GM12878 (cell line): ENCODE measurements around the gene CACHD1. TPM values are rescaled to one million over a fixed set of nuclear protein-coding genes. Genes with fewer than 3 reads are reported as not detected.

ENCODE experiments used
- ATAC-seq: fragments of 200-7000 bp; cut with Tn5 transposase; 3 replicates; pipeline ENCODE4 v1.9.1; 2020; ENCODE audit warnings: mild to moderate bottlenecking, moderate library complexity
- BruUV-seq: library from RNA; stranded (reverse); fragments of 400-500 nt; replicated peaks from 2 replicates; lab custom pipeline; 2021; lab: Mats Ljungman, UMichigan
- CTCF ChIA-PET: fragments of 300-600 bp; sonication (Branson Sonifier 250); formaldehyde crosslinking; extraction: SDS; loops from one replicate; lab custom pipeline; 2021; ENCODE audit warnings: inconsistent platforms; lab: Yijun Ruan, JAX
- POLR2A ChIA-PET: fragments of 350-600 bp; formaldehyde crosslinking; extraction: SDS; loops from one replicate; lab custom pipeline; 2021; ENCODE audit warnings: inconsistent platforms; lab: Charles Lee
- RAD21 ChIA-PET: fragments of 300-600 bp; sonication (Branson Sonifier 250); formaldehyde crosslinking; loops from one replicate; lab custom pipeline; 2023; ENCODE audit warnings: antibody characterized with exemption; ENCODE audit not compliant: unreplicated experiment; lab: Charles Lee
- SMC1A ChIA-PET: fragments of 300-600 bp; sonication (Branson Sonifier 250); formaldehyde crosslinking; loops from one replicate; lab custom pipeline; 2023; ENCODE audit not compliant: unreplicated experiment, uncharacterized antibody; lab: Charles Lee
- DNase-seq: peaks from one replicate; pipeline ENCODE4 v3.0.0-alpha.2; 2011; ENCODE audit warnings: low read depth, low spot score
- FAIRE-seq: peaks from 3 replicates; lab custom pipeline; 2011; peaks lifted over from hg19 to GRCh38; lab: Jason Lieb, UNC
- H2AFZ ChIP-seq: 2 replicates; pipeline ENCODE4 v1.6.0; 2011; ENCODE audit warnings: low read depth, low read length, control low read depth; ENCODE audit not compliant: control insufficient read depth
- H3K27ac ChIP-seq: 2 replicates; pipeline ENCODE4 v1.5.1; 2011; ENCODE audit warnings: control low read depth; ENCODE audit not compliant: control insufficient read depth, insufficient read depth
- H3K27me3 ChIP-seq, 2 experiments: replicated peaks in 1 of 2; 2 replicates each; pipeline versions ENCODE4 v1.6.0 to v1.6.1; 2011; ENCODE audit warnings: low read length in 1 of 2; ENCODE audit not compliant: control insufficient read depth in 2 of 2, insufficient read depth in 2 of 2
- H3K36me3 ChIP-seq, 2 experiments: 2 replicates each; pipeline ENCODE4 v1.5.1; 2011; ENCODE audit warnings: low read length in 1 of 2; ENCODE audit not compliant: control insufficient read depth in 2 of 2, insufficient read depth in 2 of 2
- H3K4me1 ChIP-seq: 2 replicates; pipeline ENCODE4 v1.6.1; 2011; ENCODE audit warnings: mild to moderate bottlenecking, low read length, moderate library complexity, mixed read lengths; ENCODE audit not compliant: control insufficient read depth, insufficient read depth
- H3K4me2 ChIP-seq: 2 replicates; pipeline ENCODE4 v1.6.0; 2011; ENCODE audit warnings: control low read depth; ENCODE audit not compliant: control insufficient read depth, insufficient read depth
- H3K4me3 ChIP-seq: fragments of 200-600 bp; sonication (generic); 2 replicates; pipeline ENCODE4 v1.5.1; 2016
- H3K79me2 ChIP-seq: 2 replicates; pipeline ENCODE4 v1.6.0; 2011; ENCODE audit warnings: low read length; ENCODE audit not compliant: control insufficient read depth, insufficient read depth
- H3K9ac ChIP-seq: 2 replicates; pipeline ENCODE4 v1.8.0; 2011; ENCODE audit warnings: low read length, control low read depth, mixed read lengths; ENCODE audit not compliant: control insufficient read depth, insufficient read depth
- H3K9me3 ChIP-seq: replicated peaks from 3 replicates; pipeline ENCODE4 v1.5.1; 2011; ENCODE audit warnings: mild to moderate bottlenecking, low read length; ENCODE audit not compliant: control insufficient read depth, insufficient read depth
- H4K20me1 ChIP-seq: 2 replicates; pipeline ENCODE4 v1.6.0; 2011; ENCODE audit not compliant: control insufficient read depth, insufficient read depth
- BACH1 ChIP-seq: fragments of 450-650 bp; IDR thresholded peaks from 2 replicates; pipeline ENCODE4 v1.6.1; 2017; ENCODE audit warnings: mild to moderate bottlenecking, borderline replicate concordance
- CEBPB ChIP-seq, 2 experiments: fragments of 150-350 bp in 1 of 2; IDR thresholded peaks; 2 replicates each; pipeline ENCODE4 v1.6.1; 2012 to 2014; ENCODE audit warnings: low read depth in 2 of 2, low read length in 2 of 2, borderline replicate concordance in 1 of 2, inconsistent platforms in 1 of 2
- CTCF ChIP-seq, 3 experiments: IDR thresholded peaks in 2 of 3; conservative IDR thresholded peaks in 1 of 3; 2 replicates each; pipeline ENCODE4 v1.5.1; 2011; ENCODE audit warnings: low read depth in 3 of 3, low read length in 3 of 3, mild to moderate bottlenecking in 3 of 3, control low read depth in 2 of 3, moderate library complexity in 2 of 3, inconsistent platforms in 1 of 3, mixed read lengths in 1 of 3; ENCODE audit not compliant: control insufficient read depth in 2 of 3, insufficient read depth in 1 of 3; ENCODE audit errors: extremely low read depth in 1 of 3
- LARP7 ChIP-seq: fragments of 450-650 bp; IDR thresholded peaks from 2 replicates; pipeline ENCODE4 v1.6.1; 2017; ENCODE audit warnings: mild to moderate bottlenecking
- PAX5 ChIP-seq: IDR thresholded peaks from 2 replicates; pipeline ENCODE4 v1.6.1; 2011; ENCODE audit warnings: low read depth, low read length, borderline replicate concordance
- SMAD1 ChIP-seq: fragments of 450-650 bp; IDR thresholded peaks from 2 replicates; pipeline ENCODE4 v1.6.1; 2018; ENCODE audit warnings: mild to moderate bottlenecking, low read depth; ENCODE audit not compliant: partially characterized antibody
- TCF3 ChIP-seq: IDR thresholded peaks from 2 replicates; pipeline ENCODE4 v1.6.1; 2012; ENCODE audit warnings: low read depth, mild to moderate bottlenecking, low read length, borderline replicate concordance; ENCODE audit not compliant: insufficient read depth
- YBX1 ChIP-seq: fragments of 450-650 bp; IDR thresholded peaks from 2 replicates; pipeline ENCODE4 v1.6.1; 2016; ENCODE audit warnings: antibody characterized with exemption
- WGBS: methylation state at CpG from one replicate; pipeline ENCODE4 v1.1.6; 2016; ENCODE audit warnings: low lambda C conversion rate; ENCODE audit not compliant: insufficient replicate concordance, insufficient coverage; ENCODE audit errors: missing lambda C conversion rate; 5-methylcytosine and 5-hydroxymethylcytosine counted together
- in situ Hi-C: fragments of 300-500 bp; cut with MboI; formaldehyde crosslinking; loops from 9 replicates; pipeline ENCODE4 v1.14.3; 2018; ENCODE audit warnings: mixed read lengths
- intact Hi-C: fragments of 100-400 bp; cut with micrococcal nuclease; formaldehyde crosslinking; loops from one replicate; pipeline ENCODE4 v1.14.2; 2022; ENCODE audit not compliant: unreplicated experiment
- polyA plus RNA-seq, 11 experiments: library from polyadenylated mRNA; depleted of rRNA in 4 of 11; unstranded in 6 of 11; stranded (reverse) in 5 of 11; fragments of >200 nt; fragmentation: Nextera tagmentation in 4 of 11; fragmentation: Illumina TruSeq in 1 of 11; extraction: Ambion mirVana in 4 of 11; extraction: Trizol in 1 of 11; gene quantifications; 1 replicate in 1 of 11; 2 replicates in 10 of 11; pipeline versions ENCODE4 v1.2.1 to v1.2.3, GENCODE V29; 2011 to 2016; ENCODE audit warnings: inconsistent platforms in 2 of 11, missing spikeins in 2 of 11, low read depth in 1 of 11
- total RNA-seq, 4 experiments: library from RNA; depleted of rRNA in 3 of 4; stranded (reverse); fragments of >200 nt in 3 of 4; fragmentation: Illumina TruSeq in 1 of 4; extraction: Trizol in 1 of 4; gene quantifications; 2 replicates each; pipeline versions ENCODE4 v1.2.1 to v1.2.3, GENCODE V29; 2013 to 2021
- TF ChIP-seq, protein P1 (sequence below): fragments of 450-650 bp; conservative IDR thresholded peaks from 2 replicates; pipeline ENCODE4 v1.6.1; 2017; ENCODE audit warnings: mild to moderate bottlenecking, moderate library complexity

The CACHD1 gene
- total and polyA plus RNA-seq, 10 of the 15 experiments (the other 5 are each of a cell fraction or from before 2014, with no cell fraction given): 0.03 TPM; not detected in 9

GRCh38 chr1:64581843-64582185 lies 111.9 kb downstream of the CACHD1 start (continued):
- TF ChIP-seq SMAD1 (no peak), LARP7 (no peak), BACH1 (no peak)
- TF ChIP-seq, protein P1, sequence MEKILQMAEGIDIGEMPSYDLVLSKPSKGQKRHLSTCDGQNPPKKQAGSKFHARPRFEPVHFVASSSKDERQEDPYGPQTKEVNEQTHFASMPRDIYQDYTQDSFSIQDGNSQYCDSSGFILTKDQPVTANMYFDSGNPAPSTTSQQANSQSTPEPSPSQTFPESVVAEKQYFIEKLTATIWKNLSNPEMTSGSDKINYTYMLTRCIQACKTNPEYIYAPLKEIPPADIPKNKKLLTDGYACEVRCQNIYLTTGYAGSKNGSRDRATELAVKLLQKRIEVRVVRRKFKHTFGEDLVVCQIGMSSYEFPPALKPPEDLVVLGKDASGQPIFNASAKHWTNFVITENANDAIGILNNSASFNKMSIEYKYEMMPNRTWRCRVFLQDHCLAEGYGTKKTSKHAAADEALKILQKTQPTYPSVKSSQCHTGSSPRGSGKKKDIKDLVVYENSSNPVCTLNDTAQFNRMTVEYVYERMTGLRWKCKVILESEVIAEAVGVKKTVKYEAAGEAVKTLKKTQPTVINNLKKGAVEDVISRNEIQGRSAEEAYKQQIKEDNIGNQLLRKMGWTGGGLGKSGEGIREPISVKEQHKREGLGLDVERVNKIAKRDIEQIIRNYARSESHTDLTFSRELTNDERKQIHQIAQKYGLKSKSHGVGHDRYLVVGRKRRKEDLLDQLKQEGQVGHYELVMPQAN: no peak

- no peak for FAIRE-seq
- 0% methylated on average over 1 of the region's 1 CpG for WGBS
- Histone ChIP-seq H4K20me1 (no peaks in the 10 kb centered on the region), H3K79me2 (no peaks in the 10 kb centered on the region), H3K27me3 (no peaks in the 10 kb centered on the region), H3K4me1 (no peaks in the 10 kb centered on the region), H3K9ac (no peak overlapping the region), H3K36me3 (no peaks in the 10 kb centered on the region), H3K9me3 (no peaks in the 10 kb centered on the region), H3K27ac (no peak overlapping the region)
- ChIA-PET POLR2A (no interaction called here), CTCF (interaction anchor here (0.9 kb wide), 1 partner anchor 88 kb away, joined by 3 read pairs; no protein-coding TSS in a partner anchor), SMC1A (no interaction called here), RAD21 (no interaction called here)
- ATAC-seq: no peak
- no peak for DNase-seq
- peak in 1 of 3 experiments; percentile 14; a peak in 1 of 6 replicates for TF ChIP-seq CTCF (IDR thresholded peaks at IDR 0.05 in 2 of 3, conservative IDR thresholded peaks at IDR 0.05 in 1 of 3; ENCODE audit: control insufficient read depth in 2 of 3, extremely low read depth in 1 of 3, insufficient read depth in 1 of 3, low read depth in 3 of 3, low read length in 3 of 3)
- no peak for TF ChIP-seq PAX5
- no peak for TF ChIP-seq TCF3
- no peak for TF ChIP-seq CEBPB (IDR thresholded peaks at IDR 0.05; ENCODE audit: borderline replicate concordance in 1 of 2, low read depth in 2 of 2, low read length in 2 of 2)
- no peak for TF ChIP-seq YBX1
- TF ChIP-seq, all 136 proteins: peak for 1
- in situ Hi-C loops (no loop called here), intact Hi-C loops (no loop called here)
- Histone ChIP-seq H3K4me2 (no peak overlapping the region), H2AFZ (no peak overlapping the region), H3K4me3 (no peak overlapping the region)
- BruUV-seq: no TSS peak
Measured at GRCh38 chr1:64584479-64584878, 114.5 kb downstream of the CACHD1 start.
